ENCODE results near the gene MDM4. TPM values are rescaled to one million over a fixed set of nuclear protein-coding genes. Genes with fewer than 3 reads are reported as not detected.
A peak's percentile ranks its signal among the peaks of the same experiment; 100 is the strongest.

MDM4 gene
- total RNA-seq, 2 experiments from 2014 or later = 120 to 282 TPM

- Histone ChIP-seq H3K9me2 (ENCODE audit: insufficient read depth, low read length) (no peaks in the 10 kb centered on the region), H3K36me3 (ENCODE audit: insufficient read depth, low read length) (no peaks in the 10 kb centered on the region), H3K27ac (ENCODE audit: low read depth, low read length, poor library complexity, severe bottlenecking) (no peak overlapping the region), H3K4me3 (ENCODE audit: low read depth, low read length, poor library complexity, severe bottlenecking) (no peak overlapping the region), H3K9me3 (ENCODE audit: low read length) (no peaks in the 10 kb centered on the region), H3K79me2 (ENCODE audit: insufficient read depth, low read depth, low read length) (no peaks in the 10 kb centered on the region), H3K4me2 (ENCODE audit: low read length) (no peak overlapping the region), H2AFZ (ENCODE audit: low read length) (no peak overlapping the region), H4K20me1 (ENCODE audit: insufficient read depth, low read length) (no peaks in the 10 kb centered on the region), H3K4me1 (ENCODE audit: insufficient read depth, low read length, poor library complexity, severe bottlenecking) (peaks cover 51% of the 10 kb centered on the region)
- POLR2A ChIA-PET = interaction anchor here (1.1 to 6.1 kb wide), 3 partner anchors 12 to 30 kb away, joined by 3 to 58 read pairs (median 55); partner anchors contain the start of gene PIK3C2B
- no TSS peak for BruUV-seq (replicated peaks)
- intact Hi-C loops (cut with micrococcal nuclease; ENCODE audit: unreplicated experiment) = no loop called here
- CTCF ChIA-PET (ENCODE audit: unreplicated experiment) = interaction anchor here (2.5 kb wide), 1 partner anchor 11 kb away, joined by 11 read pairs; no protein-coding TSS in a partner anchor
- DNase-seq (ENCODE audit: low spot score) = no peak
- TF ChIP-seq EZH2phosphoT487 (IDR thresholded peaks at IDR 0.05; ENCODE audit: borderline replicate concordance, low read depth, low read length) = no peak
- TF ChIP-seq, protein P1, sequence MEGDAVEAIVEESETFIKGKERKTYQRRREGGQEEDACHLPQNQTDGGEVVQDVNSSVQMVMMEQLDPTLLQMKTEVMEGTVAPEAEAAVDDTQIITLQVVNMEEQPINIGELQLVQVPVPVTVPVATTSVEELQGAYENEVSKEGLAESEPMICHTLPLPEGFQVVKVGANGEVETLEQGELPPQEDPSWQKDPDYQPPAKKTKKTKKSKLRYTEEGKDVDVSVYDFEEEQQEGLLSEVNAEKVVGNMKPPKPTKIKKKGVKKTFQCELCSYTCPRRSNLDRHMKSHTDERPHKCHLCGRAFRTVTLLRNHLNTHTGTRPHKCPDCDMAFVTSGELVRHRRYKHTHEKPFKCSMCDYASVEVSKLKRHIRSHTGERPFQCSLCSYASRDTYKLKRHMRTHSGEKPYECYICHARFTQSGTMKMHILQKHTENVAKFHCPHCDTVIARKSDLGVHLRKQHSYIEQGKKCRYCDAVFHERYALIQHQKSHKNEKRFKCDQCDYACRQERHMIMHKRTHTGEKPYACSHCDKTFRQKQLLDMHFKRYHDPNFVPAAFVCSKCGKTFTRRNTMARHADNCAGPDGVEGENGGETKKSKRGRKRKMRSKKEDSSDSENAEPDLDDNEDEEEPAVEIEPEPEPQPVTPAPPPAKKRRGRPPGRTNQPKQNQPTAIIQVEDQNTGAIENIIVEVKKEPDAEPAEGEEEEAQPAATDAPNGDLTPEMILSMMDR (conservative IDR thresholded peaks at IDR 0.05; ENCODE audit: low read length) = no peak
Measured at GRCh38 chr1:204477036-204477740, 39.0 kb upstream of the MDM4 start.

- DNase-seq (ENCODE audit: low spot score) = peak; percentile 29
Measured at GRCh38 chr1:204478172-204478899, 37.9 kb upstream of the MDM4 start.

More at GRCh38 chr1:204478172-204478899, 37.9 kb upstream of the MDM4 start:
- no peaks in the 10 kb centered on the region for H3K36me3 ChIP-seq (ENCODE audit: insufficient read depth, low read length)
- peaks cover 52% of the 10 kb centered on the region for H3K4me1 ChIP-seq (ENCODE audit: insufficient read depth, low read length, poor library complexity, severe bottlenecking)
- no peak overlapping the region for H2AFZ ChIP-seq (ENCODE audit: low read length)
- CTCF ChIA-PET (ENCODE audit: unreplicated experiment) = interaction anchor here (0.5 to 4.2 kb wide), 5 partner anchors 12 to 332 kb away, joined by 4 to 26 read pairs (median 7); partner anchors contain the start of gene PIK3C2B
- no peaks in the 10 kb centered on the region for H3K9me2 ChIP-seq (ENCODE audit: insufficient read depth, low read length)
- POLR2A ChIA-PET = interaction anchor here (0.7 to 6.1 kb wide), 11 partner anchors 10 to 37 kb away, joined by 3 to 58 read pairs (median 4); partner anchors contain the start of gene PIK3C2B
- no peak overlapping the region for H3K4me3 ChIP-seq (ENCODE audit: low read depth, low read length, poor library complexity, severe bottlenecking)
- no peak overlapping the region for H3K27ac ChIP-seq (ENCODE audit: low read depth, low read length, poor library complexity, severe bottlenecking)
- TF ChIP-seq, protein P1 (conservative IDR thresholded peaks at IDR 0.05; ENCODE audit: low read length) = peak; percentile 64
- no peak for TF ChIP-seq EZH2phosphoT487 (IDR thresholded peaks at IDR 0.05; ENCODE audit: borderline replicate concordance, low read depth, low read length)
- H3K4me2 ChIP-seq (ENCODE audit: low read length) = peak overlapping the region; percentile 75; the same call in 1 of the 2 replicates
- intact Hi-C loops (cut with micrococcal nuclease; ENCODE audit: unreplicated experiment) = no loop called here
- no peaks in the 10 kb centered on the region for H3K9me3 ChIP-seq (ENCODE audit: low read length)
- H3K79me2 ChIP-seq (ENCODE audit: insufficient read depth, low read depth, low read length) = no peaks in the 10 kb centered on the region
- no TSS peak for BruUV-seq (replicated peaks)
- no peaks in the 10 kb centered on the region for H4K20me1 ChIP-seq (ENCODE audit: insufficient read depth, low read length)

All from OCI-LY7 (cell line).